NCI-H2196 (cell line): ENCODE results near the gene MYLK.
"Not testable (repeated sequence)": the region's sequence is repeated elsewhere in the genome, so short reads cannot be mapped to it uniquely, and the experiment has no call there.

Source experiments
- DNase-seq: peaks from one replicate; lab custom pipeline; 2025; ENCODE audit not compliant: unreplicated experiment; lab: John Stamatoyannopoulos, UW

The MYLK gene

GRCh38 chr3:123728991-123729390, 155.1 kb downstream of the MYLK start:
- DNase-seq, result no peak

- no peak for DNase-seq
These were observed 156.1 kb downstream of the MYLK start for GRCh38 chr3:123728014-123728413.

GRCh38 chr3:123725652-123726400, 158.3 kb downstream of the MYLK start:
- no peak for DNase-seq

- no peak for DNase-seq
These were observed 159.8 kb downstream of the MYLK start for GRCh38 chr3:123724306-123724705.

- DNase-seq, result peak; percentile 94
These were observed 160.5 kb downstream of the MYLK start for GRCh38 chr3:123723522-123724168.

GRCh38 chr3:123723070-123723469, 161.1 kb downstream of the MYLK start:
- DNase-seq, result no peak

GRCh38 chr3:123722456-123722855, 161.7 kb downstream of the MYLK start:
- DNase-seq, result no peak

- DNase-seq, result no peak
These were observed 162.1 kb downstream of the MYLK start for GRCh38 chr3:123722021-123722420.

GRCh38 chr3:123721095-123721689, 162.9 kb downstream of the MYLK start:
- DNase-seq, result not testable (repeated sequence)

- DNase-seq, result no peak
These were observed 163.5 kb downstream of the MYLK start for GRCh38 chr3:123720638-123721037.

- no peak for DNase-seq
These were observed 164.2 kb downstream of the MYLK start for GRCh38 chr3:123719862-123720453.

GRCh38 chr3:123719061-123719756, 164.9 kb downstream of the MYLK start:
- DNase-seq, result peak; percentile 86

- DNase-seq, result no peak
These were observed 166.0 kb downstream of the MYLK start for GRCh38 chr3:123718108-123718507.

GRCh38 chr3:123717451-123717850, 166.7 kb downstream of the MYLK start:
- DNase-seq, result not testable (repeated sequence)

- no peak for DNase-seq
These were observed 167.7 kb downstream of the MYLK start for GRCh38 chr3:123716411-123716810.

GRCh38 chr3:123713211-123713610, 170.9 kb downstream of the MYLK start:
- DNase-seq, result no peak

- no peak for DNase-seq
These were observed 171.9 kb downstream of the MYLK start for GRCh38 chr3:123712077-123712860.

GRCh38 chr3:123711356-123711755, 172.8 kb downstream of the MYLK start:
- no peak for DNase-seq

- no peak for DNase-seq
These were observed 175.6 kb downstream of the MYLK start for GRCh38 chr3:123708531-123708930.

- DNase-seq, result not testable (repeated sequence)
These were observed 176.5 kb downstream of the MYLK start for GRCh38 chr3:123707641-123708040.
